IMR-90 (cell line): ENCODE measurements around the gene SNAPIN. TPM values are rescaled to one million over a fixed set of nuclear protein-coding genes. Genes with fewer than 3 reads are reported as not detected.

Experiments used
- ATAC-seq: fragments of 200-7000 bp; cut with Tn5 transposase; 2 replicates; pipeline ENCODE4 v1.9.1; 2020; ENCODE audit warnings: low read depth, mild to moderate bottlenecking, moderate library complexity
- BruUV-seq: library from RNA; stranded (reverse); fragments of 400-500 nt; replicated peaks from 2 replicates; lab custom pipeline; 2021; lab: Mats Ljungman, UMichigan
- CTCF ChIA-PET: fragments of 300-600 bp; formaldehyde crosslinking; extraction: SDS; loops from one replicate; lab custom pipeline; 2021; ENCODE audit warnings: antibody characterized with exemption; lab: Yijun Ruan, JAX
- POLR2A ChIA-PET: fragments of 300-600 bp; sonication (Branson Sonifier 250); formaldehyde crosslinking; loops from one replicate; lab custom pipeline; 2022; ENCODE audit warnings: antibody characterized with exemption; ENCODE audit not compliant: unreplicated experiment; lab: Charles Lee
- DNase-seq: peaks from one replicate; pipeline ENCODE4 v3.0.0; 2013
- H2AFZ ChIP-seq: replicated peaks from 2 replicates; pipeline ENCODE3; 2013; ENCODE audit warnings: low read length, mild to moderate bottlenecking; ENCODE audit not compliant: poor library complexity
- H2AK5ac ChIP-seq: 2 replicates; pipeline ENCODE4 v1.6.1; 2013; ENCODE audit warnings: low read depth, low read length, inconsistent platforms
- H2AK9ac ChIP-seq: replicated peaks from 2 replicates; pipeline ENCODE3; 2013; ENCODE audit warnings: mild to moderate bottlenecking, low read depth, low read length, moderate library complexity; ENCODE audit not compliant: poor library complexity
- H2BK120ac ChIP-seq: 2 replicates; pipeline ENCODE4 v1.6.1; 2013; ENCODE audit warnings: low read depth, low read length, inconsistent platforms
- H2BK15ac ChIP-seq: 3 replicates; pipeline ENCODE4 v1.6.1; 2013; ENCODE audit warnings: low read depth, low read length, inconsistent platforms
- H2BK20ac ChIP-seq: 2 replicates; pipeline ENCODE4 v1.6.1; 2013; ENCODE audit warnings: low read depth, mild to moderate bottlenecking, inconsistent platforms, low read length, moderate library complexity
- H2BK5ac ChIP-seq: 2 replicates; pipeline ENCODE4 v1.6.1; 2013; ENCODE audit warnings: mild to moderate bottlenecking, low read depth, low read length, inconsistent platforms; ENCODE audit not compliant: poor library complexity, severe bottlenecking
- H3K14ac ChIP-seq: replicated peaks from 2 replicates; pipeline ENCODE4 v1.6.1; 2013; ENCODE audit warnings: low read depth, low read length, inconsistent platforms
- H3K18ac ChIP-seq: 2 replicates; pipeline ENCODE4 v1.6.1; 2013; ENCODE audit warnings: low read depth, low read length, control low read depth
- H3K23ac ChIP-seq: 2 replicates; pipeline ENCODE4 v1.6.1; 2013; ENCODE audit warnings: low read depth, low read length, inconsistent platforms
- H3K27ac ChIP-seq: 2 replicates; pipeline ENCODE4 v1.5.1; 2013; ENCODE audit warnings: mild to moderate bottlenecking, control low read depth, low read length; ENCODE audit not compliant: insufficient read depth
- H3K27me3 ChIP-seq: 2 replicates; pipeline ENCODE4 v1.6.1; 2013; ENCODE audit warnings: low read length; ENCODE audit not compliant: control insufficient read depth, insufficient read depth
- H3K36me3 ChIP-seq: 2 replicates; pipeline ENCODE4 v1.6.1; 2013; ENCODE audit warnings: low read length, mixed read lengths; ENCODE audit not compliant: control insufficient read depth, insufficient read depth
- H3K4ac ChIP-seq: 2 replicates; pipeline ENCODE4 v1.6.1; 2013; ENCODE audit warnings: low read depth, low read length, inconsistent platforms
- H3K4me1 ChIP-seq: 2 replicates; pipeline ENCODE4 v1.6.1; 2013; ENCODE audit warnings: low read length, mixed read lengths; ENCODE audit not compliant: control insufficient read depth, insufficient read depth
- H3K4me2 ChIP-seq: 2 replicates; pipeline ENCODE4 v1.6.1; 2013; ENCODE audit warnings: low read depth, mild to moderate bottlenecking, control low read depth, low read length, moderate library complexity
- H3K4me3 ChIP-seq: 2 replicates; pipeline ENCODE4 v1.5.1; 2013; ENCODE audit warnings: low read depth, mild to moderate bottlenecking, control low read depth, low read length, moderate library complexity; ENCODE audit not compliant: insufficient read depth
- H3K56ac ChIP-seq: 2 replicates; pipeline ENCODE4 v1.6.1; 2013; ENCODE audit warnings: low read length, inconsistent platforms; ENCODE audit not compliant: insufficient read depth; ENCODE audit errors: extremely low read depth
- H3K79me1 ChIP-seq, 2 experiments: 2 replicates each; pipeline ENCODE4 v1.6.1; 2013; ENCODE audit warnings: low read length in 2 of 2, inconsistent platforms in 1 of 2, low read depth in 1 of 2
- H3K9ac ChIP-seq: 2 replicates; pipeline ENCODE4 v1.6.1; 2013; ENCODE audit warnings: low read depth, low read length, control low read depth
- H3K9me1 ChIP-seq: 2 replicates; pipeline ENCODE4 v1.6.1; 2013; ENCODE audit warnings: low read length, inconsistent platforms; ENCODE audit not compliant: insufficient read depth
- H3K9me3 ChIP-seq: 2 replicates; pipeline ENCODE4 v1.6.1; 2013; ENCODE audit warnings: low read length; ENCODE audit not compliant: control insufficient read depth, insufficient read depth
- H4K20me1 ChIP-seq: 2 replicates; pipeline ENCODE4 v1.6.1; 2013; ENCODE audit warnings: low read length, inconsistent platforms; ENCODE audit not compliant: insufficient read depth
- H4K5ac ChIP-seq: 2 replicates; pipeline ENCODE4 v1.6.1; 2013; ENCODE audit warnings: mild to moderate bottlenecking, low read depth, low read length, control low read depth
- H4K8ac ChIP-seq, 2 experiments: 2 replicates each; pipeline ENCODE4 v1.6.1; 2013; ENCODE audit warnings: low read depth in 2 of 2, low read length in 2 of 2, control low read depth in 1 of 2, inconsistent platforms in 1 of 2
- H4K91ac ChIP-seq: 2 replicates; pipeline ENCODE4 v1.6.1; 2013; ENCODE audit warnings: low read depth, low read length, inconsistent platforms; ENCODE audit not compliant: insufficient read depth
- BHLHE40 ChIP-seq: fragments of 150-350 bp; IDR thresholded peaks from 2 replicates; pipeline ENCODE4 v1.6.1; 2016; ENCODE audit warnings: mild to moderate bottlenecking, low read depth, low read length
- CEBPB ChIP-seq: IDR thresholded peaks from 2 replicates; pipeline ENCODE4 v1.6.1; 2012; ENCODE audit warnings: low read depth, low read length, improper control_type of control experiment
- CHD1 ChIP-seq: IDR thresholded peaks from 2 replicates; pipeline ENCODE4 v1.6.1; 2012; ENCODE audit warnings: low read depth, low read length, improper control_type of control experiment
- ELK1 ChIP-seq: fragments of 150-350 bp; IDR thresholded peaks from 2 replicates; pipeline ENCODE4 v1.6.1; 2016; ENCODE audit warnings: low read depth, mild to moderate bottlenecking, low read length, moderate library complexity, borderline replicate concordance
- FOS ChIP-seq: fragments of 150-350 bp; IDR thresholded peaks from 2 replicates; pipeline ENCODE4 v1.6.1; 2016; ENCODE audit warnings: low read depth, low read length
- MAZ ChIP-seq: IDR thresholded peaks from 2 replicates; pipeline ENCODE4 v1.6.1; 2012; ENCODE audit warnings: low read depth, mild to moderate bottlenecking, low read length, improper control_type of control experiment, moderate library complexity, borderline replicate concordance
- MXI1 ChIP-seq: IDR thresholded peaks from 2 replicates; pipeline ENCODE4 v1.6.1; 2012; ENCODE audit warnings: low read depth, mild to moderate bottlenecking, low read length, moderate library complexity, borderline replicate concordance
- NFE2L2 ChIP-seq: fragments of 150-350 bp; IDR thresholded peaks from 2 replicates; pipeline ENCODE4 v1.6.1; 2016; ENCODE audit warnings: low read depth, mild to moderate bottlenecking, low read length
- RAD21 ChIP-seq: IDR thresholded peaks from 2 replicates; pipeline ENCODE4 v1.6.1; 2012; ENCODE audit warnings: low read length, improper control_type of control experiment
- RCOR1 ChIP-seq: IDR thresholded peaks from 2 replicates; pipeline ENCODE4 v1.6.1; 2012; ENCODE audit warnings: mild to moderate bottlenecking, low read length, improper control_type of control experiment; ENCODE audit not compliant: insufficient replicate concordance
- RFX5 ChIP-seq: IDR thresholded peaks from 2 replicates; pipeline ENCODE4 v1.8.0; 2012; ENCODE audit warnings: low read depth, mild to moderate bottlenecking, low read length, moderate library complexity
- SMC3 ChIP-seq: fragments of 150-350 bp; IDR thresholded peaks from 2 replicates; pipeline ENCODE4 v1.6.1; 2016; ENCODE audit warnings: low read depth, mild to moderate bottlenecking, antibody characterized with exemption, low read length, moderate library complexity
- USF2 ChIP-seq: fragments of 150-350 bp; IDR thresholded peaks from 2 replicates; pipeline ENCODE4 v1.6.1; 2017; ENCODE audit warnings: mild to moderate bottlenecking, antibody characterized with exemption, low read length, low read depth
- WGBS, 2 experiments: methylation state at CpG; one replicate each; pipeline versions ENCODE4 v1.1.5 to v1.1.7; 2013; ENCODE audit warnings: missing lambda C conversion rate in 2 of 2; ENCODE audit not compliant: insufficient read length in 1 of 2; ENCODE audit errors: extremely low coverage in 2 of 2; 5-methylcytosine and 5-hydroxymethylcytosine counted together
- dilution Hi-C: fragments of 300-500 bp; cut with HindIII; formaldehyde crosslinking; loops from one replicate; pipeline ENCODE4 v1.14.3; 2018; ENCODE audit warnings: low sequenced_read_pairs; ENCODE audit not compliant: unreplicated experiment
- in situ Hi-C: fragments of 300-500 bp; cut with MboI; formaldehyde crosslinking; loops from 3 replicates; pipeline ENCODE4 v1.14.3; 2019; ENCODE audit warnings: low sequenced_read_pairs, inconsistent platforms, mixed read lengths
- intact Hi-C: fragments of 100-400 bp; cut with micrococcal nuclease; formaldehyde crosslinking; loops from 2 replicates; pipeline ENCODE4 v1.10.0; 2022
- polyA plus RNA-seq, 3 experiments: library from polyadenylated mRNA; depleted of rRNA; stranded (reverse); fragments of >200 nt; gene quantifications; 2 replicates each; pipeline ENCODE4 v1.2.3, GENCODE V29; 2012; ENCODE audit warnings: low replicate concordance in 1 of 3
- total RNA-seq: library from RNA; depleted of rRNA; stranded (reverse); fragments of >200 nt; gene quantifications from 2 replicates; pipeline ENCODE4 v1.2.3, GENCODE V29; 2012

Gene SNAPIN
- total and polyA plus RNA-seq, 2 of the 4 experiments (the other 2 are of a cell fraction), result 37.4 to 40.9 TPM

- TF ChIP-seq MAZ, result no peak
- no peak for TF ChIP-seq RAD21
Measured at GRCh38 chr1:153679337-153680119, 21.0 kb downstream of the SNAPIN start (continued).

GRCh38 chr1:153680120-153680403 lies 21.6 kb downstream of the SNAPIN start:
- ChIA-PET POLR2A (no interaction called here), CTCF (no interaction called here)
- H2AK5ac ChIP-seq, result no peak overlapping the region
- no peak overlapping the region for H2BK120ac ChIP-seq
- no peak overlapping the region for H3K27ac ChIP-seq
- no peaks in the 10 kb centered on the region for H3K9me3 ChIP-seq
- no peak for ATAC-seq
- H2AFZ ChIP-seq, result no peak overlapping the region
- BruUV-seq, result no TSS peak
- DNase-seq, result no peak
- H3K14ac ChIP-seq, result no peak overlapping the region
- H2BK15ac ChIP-seq, result no peak overlapping the region
- in situ Hi-C loops, result no loop called here
- H3K9me1 ChIP-seq, result no peaks in the 10 kb centered on the region
- no peak overlapping the region for H2BK5ac ChIP-seq
- intact Hi-C loops, result no loop called here
- 18% methylated on average over 3 of the region's 10 CpGs; no CpG with 5 or more reads in 1 of the 2 experiments for WGBS, 2 experiments
- H3K23ac ChIP-seq, result no peak overlapping the region
- H3K36me3 ChIP-seq, result no peaks in the 10 kb centered on the region
- H2AK9ac ChIP-seq, result no peak overlapping the region
- no peak overlapping the region for H3K18ac ChIP-seq
- H4K20me1 ChIP-seq, result no peaks in the 10 kb centered on the region
- dilution Hi-C loops, result no loop called here
- no peak overlapping the region for H3K9ac ChIP-seq
- H4K91ac ChIP-seq, result no peak overlapping the region
- H4K8ac ChIP-seq, result no peak overlapping the region
- H3K4ac ChIP-seq, result no peak overlapping the region
- H3K56ac ChIP-seq, result no peak overlapping the region
- H2BK20ac ChIP-seq, result no peak overlapping the region
- no peaks in the 10 kb centered on the region for H3K79me1 ChIP-seq
- peaks cover 52% of the 10 kb centered on the region for H3K27me3 ChIP-seq
- peaks cover 7% of the 10 kb centered on the region; the same call in 1 of the 2 replicates for H3K4me1 ChIP-seq
- H4K5ac ChIP-seq, result no peak overlapping the region
- no peak overlapping the region for H3K4me2 ChIP-seq
- no peak overlapping the region for H3K4me3 ChIP-seq
- TF ChIP-seq SMC3 (no peak), CHD1 (no peak), BHLHE40 (no peak), NFE2L2 (no peak), MXI1 (no peak), RCOR1 (no peak), USF2 (no peak), CEBPB (no peak), ELK1 (no peak), FOS (no peak), RFX5 (no peak)
